ENCODE measurements around the gene KCTD1.

GRCh38 chr18:26546875-26547645, 1.3 kb downstream of the KCTD1 start:
- TF ChIP-seq JUND (IDR thresholded peaks at IDR 0.05) (no peak), CTCF (IDR thresholded peaks at IDR 0.05; ENCODE audit: low read depth, low read length, missing input control) (no peak), ZBTB33 (IDR thresholded peaks at IDR 0.05) (no peak), SP1 (IDR thresholded peaks at IDR 0.05) (no peak), MAX (IDR thresholded peaks at IDR 0.05) (no peak)
